ENCODE results near the gene MESP2. TPM values are rescaled to one million over a fixed set of nuclear protein-coding genes. Genes with fewer than 3 reads are reported as not detected.
A peak's percentile ranks its signal among the peaks of the same experiment; 100 is the strongest.

The MESP2 gene
- total and polyA plus RNA-seq, 2 experiments from 2014 or later = 0.30 TPM; not detected in 1

DNA sequence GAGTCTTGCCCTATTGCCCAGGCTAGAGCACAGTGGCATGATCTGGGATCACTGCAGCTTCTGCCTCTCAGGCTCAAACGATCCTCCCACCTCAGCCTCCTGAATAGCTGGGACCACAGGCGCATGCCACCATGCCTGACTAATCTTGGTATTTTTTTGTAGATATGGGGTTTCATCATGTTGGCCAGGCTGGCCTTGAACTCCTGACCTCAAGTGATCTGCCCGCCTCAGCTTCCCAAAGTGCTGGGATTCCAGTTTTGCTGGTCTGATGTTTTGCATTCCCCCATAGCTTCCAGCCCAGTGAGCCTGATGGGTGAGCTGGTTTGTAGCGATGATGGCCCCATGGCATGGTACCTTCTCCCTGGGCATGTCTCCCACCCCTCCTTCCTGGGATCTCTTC, 20.4 kb upstream of the MESP2 start:
- Histone ChIP-seq H3K27ac (no peak overlapping the region), H3K36me3 (replicated peaks; ENCODE audit: insufficient read depth, low read depth) (no peaks in the 10 kb centered on the region), H3K9me2 (replicated peaks; ENCODE audit: insufficient read depth) (no peaks in the 10 kb centered on the region), H3K79me2 (no peaks in the 10 kb centered on the region), H2AFZ (no peak overlapping the region), H3K4me3 (no peak overlapping the region), H3K4me2 (no peak overlapping the region), H3K9me3 (ENCODE audit: low read depth) (no peaks in the 10 kb centered on the region), H3K27me3 (no peaks in the 10 kb centered on the region), H3K4me1 (ENCODE audit: insufficient read depth) (no peaks in the 10 kb centered on the region), H4K20me1 (ENCODE audit: insufficient read depth, poor library complexity, severe bottlenecking) (no peaks in the 10 kb centered on the region)
- TF ChIP-seq EZH2 (IDR thresholded peaks at IDR 0.05; ENCODE audit: borderline replicate concordance) (no peak), EZH2phosphoT487 (IDR thresholded peaks at IDR 0.05; ENCODE audit: low read depth, severe bottlenecking, unreplicated experiment) (no peak)
- TF ChIP-seq, protein P1, sequence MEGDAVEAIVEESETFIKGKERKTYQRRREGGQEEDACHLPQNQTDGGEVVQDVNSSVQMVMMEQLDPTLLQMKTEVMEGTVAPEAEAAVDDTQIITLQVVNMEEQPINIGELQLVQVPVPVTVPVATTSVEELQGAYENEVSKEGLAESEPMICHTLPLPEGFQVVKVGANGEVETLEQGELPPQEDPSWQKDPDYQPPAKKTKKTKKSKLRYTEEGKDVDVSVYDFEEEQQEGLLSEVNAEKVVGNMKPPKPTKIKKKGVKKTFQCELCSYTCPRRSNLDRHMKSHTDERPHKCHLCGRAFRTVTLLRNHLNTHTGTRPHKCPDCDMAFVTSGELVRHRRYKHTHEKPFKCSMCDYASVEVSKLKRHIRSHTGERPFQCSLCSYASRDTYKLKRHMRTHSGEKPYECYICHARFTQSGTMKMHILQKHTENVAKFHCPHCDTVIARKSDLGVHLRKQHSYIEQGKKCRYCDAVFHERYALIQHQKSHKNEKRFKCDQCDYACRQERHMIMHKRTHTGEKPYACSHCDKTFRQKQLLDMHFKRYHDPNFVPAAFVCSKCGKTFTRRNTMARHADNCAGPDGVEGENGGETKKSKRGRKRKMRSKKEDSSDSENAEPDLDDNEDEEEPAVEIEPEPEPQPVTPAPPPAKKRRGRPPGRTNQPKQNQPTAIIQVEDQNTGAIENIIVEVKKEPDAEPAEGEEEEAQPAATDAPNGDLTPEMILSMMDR (IDR thresholded peaks at IDR 0.05; ENCODE audit: poor library complexity) = no peak
- no peak for DNase-seq (ENCODE audit: low spot score)
- 100% methylated on average over 4 of the region's 4 CpGs for WGBS (ENCODE audit: low lambda C conversion rate, missing lambda C conversion rate)

DNA sequence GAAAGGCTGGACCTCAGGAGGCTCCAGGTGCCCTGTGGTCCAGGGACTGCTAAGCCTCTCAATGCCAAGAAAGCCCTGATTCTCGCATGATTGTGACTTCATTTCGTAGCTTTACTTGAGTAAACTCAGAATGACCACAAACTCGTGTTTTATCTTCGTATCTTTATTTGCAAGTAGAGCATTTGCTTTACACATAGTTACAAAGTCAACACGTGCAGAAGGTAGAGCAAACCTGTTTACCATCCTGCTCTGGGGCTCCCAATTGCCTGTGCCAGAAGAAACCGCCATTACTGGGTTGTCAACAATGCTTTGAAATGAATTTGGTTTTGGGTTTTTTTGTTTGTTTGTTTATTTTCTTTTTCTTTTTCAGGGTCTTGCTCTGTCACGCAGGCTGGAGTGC, 19.2 kb upstream of the MESP2 start:
- Histone ChIP-seq H3K27me3 (no peaks in the 10 kb centered on the region), H3K36me3 (replicated peaks; ENCODE audit: insufficient read depth, low read depth) (no peaks in the 10 kb centered on the region), H3K9me3 (ENCODE audit: low read depth) (no peaks in the 10 kb centered on the region), H3K27ac (peak overlapping the region; percentile 48), H3K4me1 (ENCODE audit: insufficient read depth) (peaks cover 4% of the 10 kb centered on the region), H3K4me3 (no peak overlapping the region), H2AFZ (no peak overlapping the region), H3K9me2 (replicated peaks; ENCODE audit: insufficient read depth) (no peaks in the 10 kb centered on the region), H3K4me2 (no peak overlapping the region), H4K20me1 (ENCODE audit: insufficient read depth, poor library complexity, severe bottlenecking) (no peaks in the 10 kb centered on the region), H3K79me2 (no peaks in the 10 kb centered on the region)
- TF ChIP-seq EZH2phosphoT487 (IDR thresholded peaks at IDR 0.05; ENCODE audit: low read depth, severe bottlenecking, unreplicated experiment) (peak; percentile 42), EZH2 (IDR thresholded peaks at IDR 0.05; ENCODE audit: borderline replicate concordance) (no peak)
- TF ChIP-seq, protein P1 (IDR thresholded peaks at IDR 0.05; ENCODE audit: poor library complexity) = no peak
- peak; percentile 51 for DNase-seq (ENCODE audit: low spot score)
- WGBS (ENCODE audit: low lambda C conversion rate, missing lambda C conversion rate) = 49% methylated on average over 7 of the region's 7 CpGs

DNA sequence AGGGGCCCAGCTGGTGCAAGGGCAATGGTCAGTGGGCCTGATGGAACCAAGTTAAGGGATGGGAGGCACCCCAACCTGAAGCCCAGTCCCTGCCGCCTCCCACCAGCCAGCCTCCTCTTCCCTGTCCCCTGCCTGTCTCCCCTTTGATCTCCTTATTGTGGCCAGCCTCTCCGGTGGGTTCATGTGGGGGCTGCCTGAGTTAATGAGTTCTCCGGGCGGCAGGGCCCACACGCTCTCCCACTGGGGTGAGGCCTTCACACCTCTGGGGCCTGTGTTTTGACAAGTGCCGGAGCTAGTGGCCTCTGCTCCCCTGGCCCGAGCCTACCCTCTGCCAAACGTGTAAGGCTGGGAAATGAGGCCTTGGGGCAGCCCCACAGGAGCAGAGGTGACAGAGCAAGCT, 17.8 kb upstream of the MESP2 start:
- Histone ChIP-seq H3K79me2 (no peaks in the 10 kb centered on the region), H4K20me1 (ENCODE audit: insufficient read depth, poor library complexity, severe bottlenecking) (no peaks in the 10 kb centered on the region), H3K9me2 (replicated peaks; ENCODE audit: insufficient read depth) (no peaks in the 10 kb centered on the region), H3K4me3 (no peak overlapping the region), H3K4me1 (ENCODE audit: insufficient read depth) (peaks cover 10% of the 10 kb centered on the region), H3K27ac (no peak overlapping the region), H3K27me3 (no peaks in the 10 kb centered on the region), H3K4me2 (no peak overlapping the region), H3K36me3 (replicated peaks; ENCODE audit: insufficient read depth, low read depth) (no peaks in the 10 kb centered on the region), H2AFZ (no peak overlapping the region), H3K9me3 (ENCODE audit: low read depth) (no peaks in the 10 kb centered on the region)
- WGBS (ENCODE audit: low lambda C conversion rate, missing lambda C conversion rate) = 85% methylated on average over 8 of the region's 8 CpGs
- DNase-seq (ENCODE audit: low spot score) = no peak
- TF ChIP-seq, protein P1 (IDR thresholded peaks at IDR 0.05; ENCODE audit: poor library complexity) = no peak
- TF ChIP-seq EZH2phosphoT487 (IDR thresholded peaks at IDR 0.05; ENCODE audit: low read depth, severe bottlenecking, unreplicated experiment) (no peak), EZH2 (IDR thresholded peaks at IDR 0.05; ENCODE audit: borderline replicate concordance) (no peak)

DNA sequence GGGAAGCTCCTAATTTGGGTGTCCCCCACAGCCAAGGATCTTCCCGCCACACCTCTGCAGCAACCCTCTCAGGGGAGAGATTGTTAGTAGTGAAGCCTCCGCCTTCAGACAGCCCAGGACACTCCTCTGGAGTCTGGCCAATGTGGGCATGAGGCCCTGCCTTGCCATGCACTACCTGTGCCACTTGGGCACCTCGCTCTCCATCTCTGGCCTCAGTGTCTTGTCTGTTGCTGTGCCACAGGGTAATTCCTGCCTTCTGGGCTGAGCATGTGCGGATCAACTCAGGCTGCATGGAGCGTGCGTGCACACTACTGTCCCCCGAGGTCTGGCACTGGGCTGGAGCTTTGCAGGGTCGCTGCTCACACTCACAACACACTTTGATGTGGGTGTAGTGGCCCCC, 17.2 kb upstream of the MESP2 start:
- no peaks in the 10 kb centered on the region for H3K27me3 ChIP-seq
- DNase-seq (ENCODE audit: low spot score) = no peak
- H4K20me1 ChIP-seq (ENCODE audit: insufficient read depth, poor library complexity, severe bottlenecking) = no peaks in the 10 kb centered on the region
- H3K9me2 ChIP-seq (replicated peaks; ENCODE audit: insufficient read depth) = no peaks in the 10 kb centered on the region
- H3K4me1 ChIP-seq (ENCODE audit: insufficient read depth) = peaks cover 10% of the 10 kb centered on the region
- no peak overlapping the region for H3K27ac ChIP-seq
- H3K4me3 ChIP-seq = no peak overlapping the region
- no peak for TF ChIP-seq EZH2phosphoT487 (IDR thresholded peaks at IDR 0.05; ENCODE audit: low read depth, severe bottlenecking, unreplicated experiment)
- TF ChIP-seq, protein P1 (IDR thresholded peaks at IDR 0.05; ENCODE audit: poor library complexity) = no peak
- no peak overlapping the region for H3K4me2 ChIP-seq
- no peaks in the 10 kb centered on the region for H3K79me2 ChIP-seq
- H2AFZ ChIP-seq = no peak overlapping the region
- 96% methylated on average over 8 of the region's 8 CpGs for WGBS (ENCODE audit: low lambda C conversion rate, missing lambda C conversion rate)
- H3K36me3 ChIP-seq (replicated peaks; ENCODE audit: insufficient read depth, low read depth) = no peaks in the 10 kb centered on the region
- H3K9me3 ChIP-seq (ENCODE audit: low read depth) = no peaks in the 10 kb centered on the region

All from hepatocyte (in vitro differentiated cells).